Osteoblast (primary cell): ENCODE data around the gene TPGS1. TPM values are rescaled to one million over a fixed set of nuclear protein-coding genes. Genes with fewer than 3 reads are reported as not detected.
A peak's percentile ranks its signal among the peaks of the same experiment; 100 is the strongest.

ENCODE experiments used
- DNase-seq: peaks from one replicate; pipeline ENCODE4 v3.0.0; 2011; ENCODE audit warnings: low spot score, mixed read lengths; ENCODE audit not compliant: insufficient read length; ENCODE audit errors: missing footprints
- H2AFZ ChIP-seq: 2 replicates; pipeline ENCODE4 v1.6.0; 2011; ENCODE audit warnings: mild to moderate bottlenecking, low read length
- H3K27ac ChIP-seq: 2 replicates; pipeline ENCODE4 v1.5.1; 2011; ENCODE audit warnings: mild to moderate bottlenecking, low read depth, low read length, moderate library complexity
- H3K27me3 ChIP-seq: 2 replicates; pipeline ENCODE4 v1.6.0; 2012; ENCODE audit warnings: mild to moderate bottlenecking, control low read depth, inconsistent platforms, low read length, moderate library complexity; ENCODE audit not compliant: insufficient read depth
- H3K36me3 ChIP-seq: 2 replicates; pipeline ENCODE4 v1.5.1; 2011; ENCODE audit warnings: mild to moderate bottlenecking, low read length, control low read depth, moderate library complexity; ENCODE audit not compliant: insufficient read depth
- H3K4me1 ChIP-seq: 2 replicates; pipeline ENCODE4 v1.5.1; 2011; ENCODE audit warnings: mild to moderate bottlenecking, low read length, control low read depth, moderate library complexity; ENCODE audit not compliant: insufficient read depth
- H3K4me2 ChIP-seq: 2 replicates; pipeline ENCODE4 v1.6.0; 2011; ENCODE audit warnings: mild to moderate bottlenecking, low read length; ENCODE audit not compliant: insufficient read depth
- H3K4me3 ChIP-seq: fragments of 200-600 bp; sonication (generic); 3 replicates; pipeline ENCODE4 v1.5.1; 2012; ENCODE audit warnings: mild to moderate bottlenecking, low read length, inconsistent platforms; ENCODE audit not compliant: insufficient read depth
- H3K79me2 ChIP-seq: 2 replicates; pipeline ENCODE4 v1.6.0; 2012; ENCODE audit warnings: mild to moderate bottlenecking, low read length, control low read depth, inconsistent platforms; ENCODE audit not compliant: insufficient read depth
- H3K9me3 ChIP-seq: 2 replicates; pipeline ENCODE4 v1.5.1; 2011; ENCODE audit warnings: low read depth, low read length, control low read depth
- H4K20me1 ChIP-seq: 2 replicates; pipeline ENCODE4 v1.6.0; 2012; ENCODE audit warnings: mild to moderate bottlenecking, low read length, control low read depth; ENCODE audit not compliant: insufficient read depth
- CTCF ChIP-seq: IDR thresholded peaks from 2 replicates; pipeline ENCODE4 v1.5.1; 2011; ENCODE audit warnings: mild to moderate bottlenecking, low read depth, low read length, moderate library complexity; ENCODE audit errors: extremely low read depth
- total RNA-seq: library from RNA; depleted of rRNA; stranded (reverse); fragments of >200 nt; gene quantifications from 2 replicates; pipeline ENCODE4 v1.2.3, GENCODE V29; 2012

TPGS1 gene
- total RNA-seq, 1 donor: 47.8 TPM

- Histone ChIP-seq H3K79me2 (peaks cover 16% of the 10 kb centered on the region), H4K20me1 (peaks cover 8% of the 10 kb centered on the region), H3K4me3 (peak overlapping the region; percentile 99), H3K4me1 (peaks cover 13% of the 10 kb centered on the region), H3K9me3 (no peaks in the 10 kb centered on the region), H2AFZ (no peak overlapping the region), H3K4me2 (peak overlapping the region; percentile 98), H3K36me3 (no peaks in the 10 kb centered on the region), H3K27me3 (no peaks in the 10 kb centered on the region), H3K27ac (peak overlapping the region; percentile 97)
- TF ChIP-seq CTCF: no peak
- peak; percentile 85 for DNase-seq
These were observed 1.2 kb downstream of the TPGS1 start for GRCh38 chr19:508204-509150.

GRCh38 chr19:510606-511100, 3.4 kb downstream of the TPGS1 start:
- Histone ChIP-seq H3K9me3 (no peaks in the 10 kb centered on the region), H3K4me1 (peaks cover 13% of the 10 kb centered on the region), H3K36me3 (peaks cover 5% of the 10 kb centered on the region), H3K4me3 (peak overlapping the region; percentile 22), H4K20me1 (peaks cover 18% of the 10 kb centered on the region), H3K4me2 (no peak overlapping the region), H3K79me2 (peaks cover 16% of the 10 kb centered on the region), H2AFZ (peak overlapping the region; percentile 29), H3K27me3 (no peaks in the 10 kb centered on the region), H3K27ac (peak overlapping the region; percentile 37)
- DNase-seq: peak; percentile 99
- peak; percentile 95 for TF ChIP-seq CTCF

GRCh38 chr19:511101-511851, 4.0 kb downstream of the TPGS1 start:
- Histone ChIP-seq H3K4me1 (peaks cover 12% of the 10 kb centered on the region), H3K36me3 (peaks cover 5% of the 10 kb centered on the region), H3K9me3 (no peaks in the 10 kb centered on the region), H2AFZ (no peak overlapping the region), H3K27ac (peak overlapping the region; percentile 37), H3K4me2 (no peak overlapping the region), H3K79me2 (peaks cover 16% of the 10 kb centered on the region), H3K4me3 (no peak overlapping the region), H3K27me3 (no peaks in the 10 kb centered on the region), H4K20me1 (peaks cover 18% of the 10 kb centered on the region)
- TF ChIP-seq CTCF: no peak
- no peak for DNase-seq
